Fibroblast of upper back skin (primary cell): ENCODE data around the gene GREM2.
A peak's percentile ranks its signal among the peaks of the same experiment; 100 is the strongest.

ENCODE experiments used
- DNase-seq: peaks from one replicate; pipeline ENCODE4 v3.0.0-alpha.2; 2013

Gene GREM2

DNA sequence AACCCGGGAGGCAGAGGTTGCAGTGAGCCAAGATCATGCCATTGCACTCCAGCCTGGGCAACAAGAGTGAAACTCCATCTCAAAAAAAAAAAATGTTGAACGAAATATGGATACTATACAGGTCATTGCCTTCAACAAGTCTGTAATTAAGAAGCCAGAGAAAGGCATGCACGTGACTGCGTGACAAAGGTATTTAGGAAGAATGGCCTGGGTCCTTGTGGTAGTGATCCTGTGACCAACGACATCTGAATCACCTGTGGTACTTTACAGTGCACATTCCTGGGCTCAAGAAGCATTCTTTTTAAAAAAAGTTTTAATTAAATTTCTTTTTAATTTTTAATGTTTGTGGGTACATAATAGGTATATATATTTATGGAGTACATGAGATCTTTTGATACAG, 115.0 kb downstream of the GREM2 start:
- peak; percentile 45 for DNase-seq

GRCh38 chr1:240496356-240496755, 115.6 kb downstream of the GREM2 start:
- no peak for DNase-seq

GRCh38 chr1:240495601-240496000, 116.4 kb downstream of the GREM2 start:
- peak; percentile 79 for DNase-seq

DNA sequence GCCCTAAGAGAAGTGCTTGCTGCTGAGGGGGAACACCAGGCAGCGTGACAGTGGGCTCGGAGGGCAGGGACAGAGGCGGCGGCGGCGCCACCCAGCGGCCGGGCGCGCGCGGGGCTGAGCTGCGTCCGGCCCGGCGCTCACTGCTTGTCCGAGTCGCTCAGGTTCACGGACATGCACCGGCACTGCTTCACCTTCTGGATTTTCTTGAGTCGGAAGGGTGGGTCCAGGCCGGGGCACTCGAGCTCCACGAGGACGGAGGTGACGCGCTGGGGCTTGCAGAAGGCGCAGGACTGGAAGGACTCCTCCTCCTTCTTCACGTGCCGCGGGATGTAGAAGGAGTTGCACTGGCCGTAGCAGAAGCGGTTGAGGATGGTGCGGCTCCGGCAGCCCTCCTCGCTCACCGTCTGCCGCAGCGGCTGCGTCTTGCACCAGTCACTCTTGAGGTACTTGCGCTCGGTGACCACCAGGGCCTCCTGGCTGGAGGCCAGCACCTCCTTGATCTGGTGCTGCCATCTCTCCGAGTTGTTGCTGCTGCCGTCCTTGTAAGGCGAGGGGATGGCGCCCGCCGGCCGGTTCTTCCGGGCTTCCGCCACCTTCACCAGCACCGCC, 119.0 kb downstream of the GREM2 start:
- no peak for DNase-seq

GRCh38 chr1:240491796-240492195, 120.2 kb downstream of the GREM2 start:
- no peak for DNase-seq

- peak; percentile 77 for DNase-seq
These were observed 120.8 kb downstream of the GREM2 start for GRCh38 chr1:240491156-240491555.

- DNase-seq, result no peak
These were observed 124.5 kb downstream of the GREM2 start for GRCh38 chr1:240487493-240487892.

- DNase-seq, result no peak
These were observed 125.3 kb downstream of the GREM2 start for GRCh38 chr1:240486611-240487010.

DNA sequence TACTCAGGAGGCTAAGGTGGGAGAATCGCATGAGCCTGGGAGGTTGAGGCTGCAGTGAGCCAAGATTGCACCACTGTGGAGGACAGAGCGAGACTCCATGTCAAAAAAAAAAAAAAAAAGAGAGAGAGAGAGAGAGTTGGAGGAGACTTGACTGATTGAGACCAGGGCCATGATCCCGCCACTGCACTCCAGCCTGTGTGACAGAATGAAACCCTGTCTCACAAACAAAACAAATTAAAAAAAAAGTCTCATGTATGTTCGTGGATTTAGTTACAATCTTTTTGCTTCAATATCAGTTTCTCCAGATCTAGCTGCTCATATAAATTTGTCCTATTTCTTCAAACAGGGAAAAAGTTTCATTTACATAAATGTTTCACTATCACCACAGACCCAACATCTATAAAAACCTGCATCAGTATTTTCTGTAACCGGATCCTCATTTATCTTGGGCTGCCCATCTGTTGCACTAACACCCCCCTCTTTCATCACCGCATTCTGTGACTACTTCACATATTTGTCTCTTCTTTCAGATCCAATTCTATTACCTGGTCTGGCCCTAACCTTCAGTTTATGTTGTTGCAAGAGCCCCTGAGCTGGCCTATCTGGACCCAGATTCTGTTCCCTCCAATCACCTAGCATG, 127.0 kb downstream of the GREM2 start:
- no peak for DNase-seq

- DNase-seq, result no peak
These were observed 133.4 kb downstream of the GREM2 start for GRCh38 chr1:240478536-240478935.

DNA sequence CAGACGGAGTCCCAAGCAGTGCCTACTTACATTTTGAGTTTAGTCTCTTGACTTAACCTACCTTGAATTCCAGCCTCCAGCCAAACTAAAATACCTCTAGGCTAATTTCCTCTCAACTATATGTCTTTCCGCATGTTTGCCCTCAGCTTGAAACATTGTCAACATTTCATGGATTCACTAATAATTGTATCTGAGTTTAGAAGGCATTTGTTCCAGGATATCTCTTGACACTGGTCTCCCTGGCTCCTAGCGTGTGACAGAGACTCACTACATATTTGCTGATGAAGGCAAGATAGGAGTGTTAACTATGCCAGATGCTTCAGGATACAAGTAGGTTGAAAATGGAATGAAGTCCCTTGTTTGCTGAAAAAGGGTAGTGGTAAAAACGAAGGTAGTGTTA, 136.1 kb downstream of the GREM2 start:
- no peak for DNase-seq

DNA sequence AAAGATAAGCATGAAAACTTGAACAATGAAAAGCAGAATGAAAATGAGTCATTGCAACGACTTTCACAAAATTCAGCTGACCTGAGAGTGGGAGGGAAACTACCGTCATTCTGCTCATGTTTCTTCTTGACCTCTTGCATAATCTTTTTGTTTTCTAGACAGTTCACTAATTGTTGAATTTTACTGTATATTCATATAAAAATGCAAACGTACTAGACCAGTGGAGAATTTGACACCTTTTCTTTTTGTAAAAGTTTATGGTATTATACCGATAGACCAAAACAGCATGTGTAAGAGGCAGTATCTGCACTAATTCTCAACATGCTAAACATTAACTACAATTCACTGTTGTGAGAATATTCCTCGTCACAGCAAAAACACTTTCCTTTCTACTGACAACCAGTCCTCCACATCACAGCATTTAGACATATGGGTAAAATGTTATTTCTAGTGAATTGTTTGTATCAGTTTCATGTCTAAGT, 137.8 kb downstream of the GREM2 start:
- DNase-seq, result no peak

DNA sequence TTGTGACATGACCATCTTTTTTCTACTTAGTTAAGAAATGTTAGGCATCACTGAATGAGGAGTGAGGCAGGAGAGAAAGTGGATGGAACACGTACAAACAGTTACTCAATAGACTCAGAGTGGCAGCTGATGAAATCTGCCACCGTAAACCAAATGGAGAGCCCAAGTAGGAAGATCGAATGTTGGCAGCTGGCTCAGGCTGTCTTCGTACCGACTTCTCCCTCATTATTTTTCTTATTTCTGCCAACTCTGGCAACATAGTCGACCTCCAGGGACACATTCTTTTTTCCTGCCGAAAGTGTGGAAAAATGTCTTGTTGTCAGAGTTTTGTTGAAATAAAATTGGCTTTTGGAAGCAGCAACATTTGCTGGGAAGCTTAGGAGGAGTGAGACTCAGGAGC, 143.3 kb downstream of the GREM2 start:
- peak; percentile 39 for DNase-seq

GRCh38 chr1:240467895-240468294, 144.1 kb downstream of the GREM2 start:
- no peak for DNase-seq

- DNase-seq, result no peak
These were observed 145.4 kb downstream of the GREM2 start for GRCh38 chr1:240466509-240466908.

GRCh38 chr1:240465531-240465940, 146.4 kb downstream of the GREM2 start:
- peak; percentile 49 for DNase-seq

DNA sequence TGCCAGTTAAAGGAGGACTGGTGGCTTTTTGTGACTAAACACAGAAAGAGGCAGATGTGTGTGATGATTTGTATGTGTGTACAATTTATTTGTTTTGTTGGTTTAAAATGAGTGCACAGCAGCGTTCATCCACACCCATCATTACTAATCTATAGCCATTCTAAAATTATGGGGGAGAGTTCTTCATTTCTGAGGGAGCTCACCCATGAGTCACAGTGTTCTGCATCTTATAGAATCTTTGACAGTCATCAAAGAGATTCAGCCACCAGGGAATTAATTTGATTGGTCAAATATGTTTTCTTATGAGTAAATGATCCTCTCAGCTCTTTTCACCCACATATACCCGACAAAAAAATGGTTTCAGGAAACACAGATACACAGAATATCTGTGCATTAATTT, 147.9 kb downstream of the GREM2 start:
- peak; percentile 56 for DNase-seq

DNA sequence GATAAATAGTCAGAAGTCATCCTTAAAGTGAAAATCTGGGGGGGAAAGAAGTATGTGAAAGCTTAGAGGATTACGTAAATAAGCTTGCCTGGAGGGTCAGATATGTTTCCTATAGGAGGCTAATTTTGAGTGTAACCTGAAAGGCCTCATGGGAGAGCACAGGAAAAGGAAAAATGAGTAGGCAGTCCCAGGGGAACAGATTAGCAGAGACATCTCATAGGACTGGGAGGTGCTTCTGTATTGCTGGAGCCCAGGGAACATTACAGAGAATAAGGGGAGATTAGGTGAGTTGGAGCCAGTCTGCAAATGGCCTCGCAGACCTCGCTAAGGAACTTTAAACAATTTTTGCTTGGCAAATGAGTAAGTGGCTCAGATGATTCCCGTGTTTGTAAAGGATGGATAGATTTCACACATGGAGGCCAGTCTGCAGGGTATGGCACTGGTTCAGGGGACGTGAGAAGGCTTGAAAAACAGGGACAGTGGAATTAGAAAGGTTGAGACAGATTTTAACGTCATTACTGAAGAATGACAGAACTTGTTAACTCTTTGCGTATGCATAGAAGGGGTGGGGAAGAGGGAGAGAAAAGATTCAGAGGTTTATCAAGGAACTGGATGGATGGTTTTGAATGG, 149.1 kb downstream of the GREM2 start:
- DNase-seq, result peak; percentile 61

DNA sequence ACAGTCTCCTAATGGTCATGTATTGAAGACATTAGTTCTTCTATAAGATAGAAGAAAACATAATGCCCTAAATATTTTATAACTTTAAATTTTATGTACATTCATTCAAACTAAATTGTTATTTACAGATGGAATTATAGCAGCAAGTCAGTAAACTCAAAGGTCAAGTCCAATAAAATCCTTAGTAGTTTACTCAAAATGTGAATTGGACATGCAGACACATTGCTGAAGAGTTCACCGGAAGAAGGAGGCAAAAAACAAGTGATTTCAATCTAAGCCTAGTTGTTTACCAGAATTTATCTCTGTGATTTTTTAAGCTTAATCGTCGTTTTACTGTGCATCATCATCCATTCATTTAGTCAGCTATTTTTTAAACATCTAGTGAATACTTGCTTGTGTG, 149.7 kb downstream of the GREM2 start:
- DNase-seq, result no peak

GRCh38 chr1:240457203-240457602, 154.8 kb downstream of the GREM2 start:
- no peak for DNase-seq

- no peak for DNase-seq
These were observed 156.6 kb downstream of the GREM2 start for GRCh38 chr1:240455228-240455821.

GRCh38 chr1:240445369-240445768, 166.6 kb downstream of the GREM2 start:
- no peak for DNase-seq

DNA sequence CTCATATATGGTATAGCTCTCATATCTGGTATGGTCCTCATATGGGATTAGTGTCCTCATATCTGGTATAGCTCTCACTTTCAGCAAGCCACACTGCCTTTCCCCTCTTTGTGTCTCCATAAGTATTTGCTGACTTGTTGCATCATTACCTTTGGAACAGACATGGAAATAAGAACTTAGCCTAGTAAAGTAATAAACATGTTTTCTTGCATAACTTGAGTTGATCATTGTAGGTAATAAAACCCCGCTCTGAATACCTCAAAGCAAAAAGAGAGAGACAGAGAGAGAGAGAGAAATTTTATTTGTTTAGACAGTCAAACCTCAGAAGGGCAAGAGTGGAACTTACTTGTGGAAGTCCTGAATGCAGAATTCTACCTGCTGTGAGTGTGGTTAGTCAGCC, 170.3 kb downstream of the GREM2 start:
- DNase-seq, result peak; percentile 19
